Stimulated activated CD4-positive, alpha-beta T cell treated with anti-CD3 and anti-CD28 coated beads, TNF-alpha, amount 100 ng/mL, for 24 hours (primary cell): Measurements from ENCODE around the gene OR2M3.
"Not testable (repeated sequence)": the region's sequence is repeated elsewhere in the genome, so short reads cannot be mapped to it uniquely, and the experiment has no call there.

Source experiments
- DNase-seq, 3 experiments: peaks; one replicate each; pipeline ENCODE4 v3.0.0-alpha.2; 2020; ENCODE audit warnings: low read depth in 3 of 3

Gene OR2M3, protein sequence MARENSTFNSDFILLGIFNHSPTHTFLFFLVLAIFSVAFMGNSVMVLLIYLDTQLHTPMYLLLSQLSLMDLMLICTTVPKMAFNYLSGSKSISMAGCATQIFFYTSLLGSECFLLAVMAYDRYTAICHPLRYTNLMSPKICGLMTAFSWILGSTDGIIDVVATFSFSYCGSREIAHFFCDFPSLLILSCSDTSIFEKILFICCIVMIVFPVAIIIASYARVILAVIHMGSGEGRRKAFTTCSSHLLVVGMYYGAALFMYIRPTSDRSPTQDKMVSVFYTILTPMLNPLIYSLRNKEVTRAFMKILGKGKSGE

DNA sequence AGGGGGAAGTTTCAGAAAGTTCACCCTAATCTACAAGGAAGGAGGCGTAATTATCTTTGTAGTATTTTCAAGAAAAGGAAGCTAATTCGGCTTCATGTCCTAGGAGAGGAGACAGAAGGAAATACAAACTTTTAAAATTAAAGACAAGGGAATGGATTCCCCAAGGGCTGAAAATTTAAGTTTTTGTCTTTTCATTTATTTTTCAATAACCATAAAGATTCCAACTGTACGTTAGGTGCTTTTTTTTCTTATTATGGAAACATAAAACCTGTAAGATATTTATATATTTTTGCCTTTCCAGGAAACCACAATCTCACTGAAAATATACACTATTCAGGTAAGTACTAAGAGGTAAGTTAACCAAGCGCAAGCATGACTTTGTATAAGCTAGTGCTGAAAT is at the start of gene OR2M3:
Gene OR2M3, plus strand, starts transcription at position 301 of the 400 bp plus-strand sequence. CDS start 5,803 bp downstream, outside the sequence.
- no peak for DNase-seq

DNA sequence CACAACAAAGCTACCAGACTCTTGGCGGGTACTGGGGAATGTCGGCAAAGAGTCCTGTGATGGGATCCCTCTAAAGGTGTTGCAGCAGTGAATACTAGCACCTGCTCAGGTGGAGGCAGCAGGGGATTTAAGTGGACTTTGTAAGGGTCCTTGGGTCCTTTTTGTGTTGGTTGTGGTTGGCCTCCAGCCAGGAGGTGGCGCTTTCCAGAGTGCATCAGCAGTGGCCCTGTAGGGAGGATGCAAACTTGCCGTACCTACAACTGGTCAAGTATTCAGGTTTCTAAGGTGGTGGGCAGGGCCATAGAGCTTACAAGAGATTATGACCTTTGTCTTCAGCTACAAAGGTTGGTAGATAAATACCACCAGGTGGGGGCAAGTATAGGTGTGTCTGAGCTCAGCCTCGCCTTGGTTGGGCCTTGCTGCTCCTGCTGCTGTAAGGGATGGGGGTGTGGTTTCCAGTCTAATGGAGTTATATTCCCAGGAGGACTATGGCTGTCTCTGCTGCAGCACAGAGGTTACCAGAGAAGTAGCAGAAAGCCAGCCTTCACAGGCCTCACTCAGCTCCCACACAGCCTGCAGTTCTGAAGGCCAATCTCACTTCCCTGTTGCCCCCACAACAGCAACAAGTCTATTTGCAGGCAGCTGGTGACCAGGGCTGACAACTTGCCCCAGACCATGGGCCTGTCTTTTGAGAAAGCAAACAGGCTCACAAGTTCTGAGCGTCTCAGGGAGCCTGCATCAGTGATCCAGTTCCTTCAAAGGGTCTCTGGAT is 44.8 kb upstream of the OR2M3 start:
- DNase-seq, result no peak

DNA sequence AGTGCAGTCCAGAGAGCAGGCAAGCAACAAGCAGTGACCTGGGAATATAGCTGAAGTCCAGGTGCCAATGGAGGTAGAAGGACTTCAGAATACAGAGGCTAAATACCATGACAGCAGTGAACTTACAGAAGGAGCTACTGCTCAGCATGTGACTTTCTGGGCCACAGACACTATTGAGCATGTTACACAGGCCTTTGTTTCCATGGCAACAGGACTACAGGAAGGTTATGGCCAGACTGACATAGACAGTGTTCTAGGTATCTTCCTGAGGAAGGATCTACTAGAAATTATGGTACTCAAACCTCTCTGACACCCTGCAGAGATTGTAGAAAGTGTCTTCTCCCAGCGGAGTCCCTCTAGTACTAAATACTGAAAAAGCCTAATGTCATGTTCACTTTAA is 41.1 kb upstream of the OR2M3 start:
- no peak for DNase-seq

DNA sequence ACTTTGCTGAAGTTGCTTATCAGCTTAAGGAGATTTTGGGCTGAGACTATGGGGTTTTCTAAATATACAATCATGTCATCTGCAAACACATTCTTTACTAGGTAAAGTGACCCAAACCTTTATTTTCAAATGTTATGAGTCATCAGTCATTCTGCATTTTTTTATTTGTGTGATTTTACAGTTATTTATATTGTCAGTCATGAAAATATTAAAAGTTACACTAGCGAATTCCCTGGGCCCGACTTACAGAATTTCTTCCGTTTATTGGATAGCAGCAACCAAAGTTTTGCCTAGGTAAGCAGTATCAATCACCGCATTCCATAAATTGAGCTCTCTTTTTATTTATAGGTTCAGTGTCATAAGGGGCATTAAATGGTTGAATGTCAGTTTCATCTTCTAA is 38.3 kb upstream of the OR2M3 start:
- no peak for DNase-seq

DNA sequence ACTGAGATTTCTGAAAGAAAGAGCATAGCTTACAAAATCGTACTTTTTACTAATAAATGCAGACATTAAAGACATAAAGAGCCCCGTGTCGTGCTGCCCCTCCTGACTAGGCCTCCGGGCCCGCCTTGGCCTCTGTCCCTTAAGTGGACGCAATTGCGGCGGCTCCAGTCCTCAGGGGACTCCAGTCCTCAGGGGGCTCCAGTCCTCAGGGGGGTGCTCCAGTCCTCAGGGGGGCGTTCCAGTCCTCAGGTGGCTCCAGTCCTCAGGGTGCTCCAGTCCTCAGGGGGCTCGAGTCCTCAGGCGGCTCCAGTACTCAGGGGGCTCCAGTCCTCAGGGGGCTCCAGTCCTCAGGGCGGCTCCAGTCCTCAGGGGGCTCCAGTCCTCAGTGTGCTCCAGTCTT is 33.0 kb upstream of the OR2M3 start:
- no peak for DNase-seq

DNA sequence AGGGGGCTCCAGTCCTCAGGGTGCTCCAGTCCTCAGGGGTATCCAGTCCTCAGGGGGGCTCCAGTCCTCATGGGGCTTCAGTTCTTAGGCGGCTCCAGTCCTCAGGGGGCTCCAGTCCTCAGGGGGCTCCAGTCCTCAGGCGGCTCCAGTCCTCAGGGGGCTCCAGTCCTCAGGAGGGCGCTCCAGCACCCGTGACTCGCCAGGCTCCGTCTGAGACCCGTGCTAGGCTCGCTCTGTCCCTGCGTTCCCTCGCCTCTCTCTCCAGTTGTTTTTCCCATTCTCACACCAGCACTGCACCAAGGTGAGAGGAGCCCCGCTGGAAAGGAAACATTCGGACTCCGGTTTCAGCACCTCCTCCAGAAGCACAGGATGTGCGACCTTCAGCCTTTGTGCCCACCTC is 31.9 kb upstream of the OR2M3 start:
- no peak for DNase-seq

DNA sequence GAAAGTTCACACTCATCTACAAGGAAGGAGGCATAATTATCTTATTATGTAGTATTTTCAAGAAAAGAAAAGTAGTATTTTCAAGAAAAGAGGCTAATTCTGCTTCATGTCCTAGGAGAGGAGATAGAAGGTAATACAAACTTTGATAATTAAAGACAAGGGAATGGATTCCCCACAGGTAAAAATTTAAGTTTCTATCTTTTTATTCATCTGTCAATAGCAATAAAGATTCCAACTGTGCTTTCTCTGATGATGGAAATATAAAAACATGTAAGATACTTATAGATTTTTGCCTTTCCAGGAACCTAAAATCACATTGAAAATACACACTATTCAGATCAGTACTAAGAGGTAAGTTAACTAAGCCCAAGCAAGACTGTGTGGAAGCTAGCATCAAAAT is 22.5 kb upstream of the OR2M3 start, which contains the start of gene OR2M2:
Gene OR2M2, plus strand, starts transcription at position 301 of the 400 bp plus-strand sequence. CDS start 5,165 bp downstream, outside the sequence.
- DNase-seq, result no peak

DNA sequence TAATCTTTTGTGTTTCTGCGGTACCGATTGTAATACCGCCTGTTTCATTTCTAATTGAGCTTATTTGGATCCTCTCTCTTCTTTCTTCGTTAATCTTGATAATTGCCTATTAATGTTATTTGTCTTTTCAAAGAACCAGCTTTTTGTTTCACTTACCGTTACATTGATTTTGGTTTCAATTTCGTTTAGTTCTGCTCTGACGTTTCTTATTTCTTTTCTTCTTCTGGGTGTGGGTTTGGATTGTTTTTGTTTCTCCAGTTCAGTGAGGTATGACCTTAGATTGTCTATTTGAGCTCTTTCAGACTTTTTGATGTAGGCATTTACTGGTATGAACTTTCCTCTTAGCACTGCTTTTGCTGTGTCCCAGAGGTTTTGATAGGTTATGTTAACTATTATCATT is 13.1 kb upstream of the OR2M3 start:
- no peak for DNase-seq

DNA sequence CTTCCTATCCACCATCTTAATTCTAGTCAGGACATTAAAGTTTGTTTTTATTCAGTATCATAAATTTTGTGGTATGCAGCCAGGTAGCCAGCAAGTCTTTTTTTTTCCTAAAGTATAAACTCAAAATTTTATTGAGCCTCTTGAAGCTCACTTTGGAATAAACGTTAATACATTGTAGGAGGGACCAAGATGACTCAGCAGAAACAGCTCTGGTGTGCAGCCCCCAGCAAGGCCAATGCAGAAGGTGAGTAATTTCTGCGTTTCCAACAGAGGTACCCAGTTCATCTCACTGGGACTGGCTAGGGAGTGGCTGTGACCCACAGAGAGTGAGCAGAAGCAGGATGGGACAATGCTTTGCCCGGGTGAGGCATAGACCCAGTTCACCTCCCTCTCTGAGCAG is 9.7 kb upstream of the OR2M3 start:
- no peak for DNase-seq

DNA sequence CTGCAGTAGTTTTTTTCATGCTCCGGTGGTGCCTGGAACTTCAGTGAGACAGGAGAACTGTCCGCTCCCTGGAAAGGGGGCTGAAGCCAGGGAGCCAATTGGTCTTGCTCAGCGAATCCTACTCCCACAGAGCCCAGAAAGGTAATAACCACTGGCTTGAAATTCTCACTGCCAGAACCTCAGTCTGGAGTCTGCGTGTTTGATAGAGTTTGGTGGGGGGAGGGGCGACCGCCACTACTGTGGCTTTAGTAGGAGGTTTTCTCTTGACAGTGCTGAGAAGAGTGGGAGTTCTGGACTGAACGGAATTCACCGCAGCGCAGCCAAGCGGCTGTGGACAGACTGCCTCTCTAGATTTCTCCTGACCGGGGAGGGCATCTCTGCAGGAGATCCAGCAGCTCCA is 8.0 kb upstream of the OR2M3 start:
- no peak for DNase-seq

DNA sequence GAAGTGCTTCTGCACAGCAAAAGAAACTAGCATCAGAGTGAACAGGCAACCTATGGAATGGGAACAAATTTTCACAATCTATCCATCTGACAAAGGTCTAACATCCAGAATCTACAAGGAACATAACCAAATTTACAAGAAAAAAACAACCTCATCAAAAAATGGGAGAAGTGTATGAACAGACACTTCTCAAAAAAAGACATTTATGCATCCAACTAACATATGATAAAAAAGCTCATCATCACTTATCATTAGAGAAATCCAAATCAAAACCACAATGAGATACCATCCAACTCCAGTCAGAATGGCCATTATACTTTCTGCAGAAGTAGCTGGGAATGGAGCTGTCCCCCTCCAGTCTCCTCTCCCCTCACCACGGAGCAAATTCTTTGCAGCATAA is 2.9 kb upstream of the OR2M3 start:
- no peak for DNase-seq

DNA sequence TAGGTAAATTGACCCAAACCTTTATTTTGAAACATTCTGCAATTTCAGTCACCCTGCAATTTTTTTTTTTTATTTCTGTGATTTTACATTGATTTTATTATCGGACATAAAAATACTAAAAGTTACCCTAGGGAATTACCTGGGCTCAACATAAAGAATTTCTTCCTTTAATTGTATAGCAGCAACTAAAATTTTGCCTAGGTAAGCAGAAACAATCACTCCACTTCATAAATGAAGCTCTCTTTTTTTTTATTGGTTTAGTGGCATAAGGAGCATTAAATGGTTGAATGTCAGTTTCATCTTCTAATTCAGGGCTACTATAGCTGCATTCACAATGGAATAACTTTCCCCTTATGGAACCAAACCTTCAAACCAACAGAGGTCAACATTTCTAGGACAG is 18.8 kb downstream of the OR2M3 start:
- no peak for DNase-seq

DNA sequence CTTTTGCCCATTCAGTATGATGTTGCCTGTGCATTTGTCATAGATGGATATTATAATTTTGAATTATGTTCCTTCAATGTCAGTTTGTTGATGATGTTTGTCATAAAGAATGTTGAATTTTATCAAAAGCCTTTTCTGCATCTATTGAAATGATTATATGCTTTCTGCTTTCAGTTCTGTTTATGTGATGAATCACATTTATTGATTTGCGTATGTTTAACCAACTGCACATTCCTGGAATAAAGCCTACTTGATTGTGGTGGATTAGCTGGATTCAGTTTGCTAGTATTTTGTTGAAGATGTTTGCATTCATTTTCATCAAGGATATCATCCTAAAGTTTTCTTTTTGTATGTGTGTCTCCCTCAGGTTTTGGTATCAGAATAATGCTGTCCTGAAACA is 28.5 kb downstream of the OR2M3 start:
- no peak for DNase-seq

DNA sequence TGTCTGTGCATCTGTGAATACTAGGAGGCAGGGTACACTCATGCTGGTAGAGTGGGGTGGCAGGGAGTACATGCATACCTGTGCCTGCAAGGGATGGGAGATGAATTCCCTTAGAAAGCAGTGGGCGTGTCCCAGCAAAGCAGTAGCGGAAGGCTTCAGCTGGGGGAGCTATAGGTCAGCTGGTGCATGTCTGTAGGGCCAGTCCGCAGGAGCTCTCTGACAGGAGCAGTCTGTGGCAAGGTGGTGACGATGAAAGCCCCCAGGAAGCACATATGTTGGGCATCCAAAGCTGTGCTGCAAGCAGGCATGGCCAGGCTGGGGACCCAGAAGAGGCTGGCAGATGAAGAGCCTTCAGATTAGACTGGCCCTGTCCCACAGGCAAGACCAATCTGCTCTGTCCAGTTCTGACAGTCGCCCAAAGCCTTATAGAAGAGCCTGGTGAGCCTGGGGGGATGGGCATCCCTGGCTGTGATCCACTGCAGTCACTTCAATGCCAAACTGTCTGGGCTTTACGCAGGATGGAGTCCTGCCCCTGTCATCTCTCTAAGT is 32.4 kb downstream of the OR2M3 start:
- DNase-seq, result no peak

DNA sequence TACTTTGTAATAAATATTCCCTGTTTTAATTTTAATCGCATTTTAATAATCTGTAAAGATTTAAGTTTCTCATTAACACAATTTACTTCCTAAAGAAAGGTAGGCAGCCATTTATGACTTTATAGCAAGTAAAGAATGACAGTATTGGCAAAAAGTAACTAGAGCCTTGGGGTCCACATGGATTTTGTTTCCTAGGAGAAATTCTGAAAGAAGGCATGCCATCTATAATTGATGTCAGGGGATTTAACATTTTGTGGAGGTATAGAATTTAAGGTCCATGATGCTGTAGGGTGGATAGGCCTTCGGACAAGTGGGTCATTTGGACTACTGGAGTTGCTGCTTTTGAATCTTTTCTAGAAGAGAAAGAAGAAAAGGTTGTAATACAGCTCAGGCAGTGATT is 34.1 kb downstream of the OR2M3 start, which contains the start of gene OR2M4:
Gene OR2M4, plus strand, starts transcription at position 301 of the 400 bp plus-strand sequence. CDS start 7,512 bp downstream, outside the sequence.
- no peak for DNase-seq

DNA sequence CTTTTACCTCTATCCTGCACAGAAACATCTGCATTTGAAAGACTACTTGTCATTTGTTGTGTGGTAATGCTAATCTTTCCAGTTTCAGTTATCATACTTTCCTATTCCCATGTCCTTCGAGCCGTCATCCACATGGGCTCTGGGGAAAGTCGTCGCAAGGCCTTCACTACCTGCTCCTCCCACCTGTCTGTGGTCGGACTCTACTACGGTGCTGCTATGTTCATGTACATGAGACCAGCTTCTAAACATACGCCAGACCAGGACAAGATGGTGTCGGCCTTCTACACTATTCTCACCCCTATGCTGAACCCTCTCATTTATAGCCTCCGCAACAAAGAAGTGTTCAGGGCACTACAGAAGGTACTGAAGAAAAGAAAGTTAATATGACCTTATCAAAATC is 42.4 kb downstream of the OR2M3 start:
- DNase-seq, result no peak

DNA sequence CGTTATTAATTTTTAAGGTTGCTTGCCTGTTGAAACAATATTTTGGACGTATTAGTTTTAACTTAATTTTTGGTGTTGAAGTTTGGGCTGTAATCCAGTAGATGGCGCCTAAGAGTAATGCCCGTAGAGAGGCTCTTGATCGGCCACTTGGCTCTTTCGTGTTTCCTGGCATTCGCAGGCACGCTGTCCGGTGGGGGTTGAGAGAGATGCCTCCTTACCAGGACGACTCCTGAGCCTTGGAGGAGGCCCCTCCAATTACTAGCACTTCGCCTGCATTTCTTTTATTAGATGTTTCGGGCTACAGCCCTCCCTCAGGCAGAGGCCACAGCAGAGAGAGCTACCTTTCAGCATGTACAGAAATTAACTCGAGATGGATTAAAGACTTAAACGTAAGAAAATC is 46.1 kb downstream of the OR2M3 start:
- peak in 2 of 3 experiments; percentile 0 to 11 for DNase-seq

DNA sequence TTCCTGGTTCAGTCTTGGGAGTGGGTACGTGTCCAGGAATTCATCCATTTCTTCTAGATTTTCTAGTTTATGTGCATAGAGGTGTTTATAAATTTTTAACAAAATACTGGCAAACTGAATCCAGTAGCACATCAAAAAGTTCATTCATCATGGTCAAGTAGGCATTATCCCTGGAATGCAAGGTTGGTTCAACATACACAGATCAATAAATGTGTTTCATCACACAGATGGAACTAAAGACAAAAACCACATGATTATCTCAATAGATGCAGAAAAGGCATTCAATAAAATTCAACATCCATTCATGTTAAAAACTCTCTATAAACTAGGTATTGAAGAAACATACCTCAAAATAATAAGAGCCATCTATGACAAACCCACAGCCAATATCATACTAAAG is 62.2 kb downstream of the OR2M3 start:
- not testable (repeated sequence) for DNase-seq
